C4-2B (cell line): ENCODE results near the gene CCDC177.
"Not testable (repeated sequence)": the region's sequence is repeated elsewhere in the genome, so short reads cannot be mapped to it uniquely, and the experiment has no call there.

Experiments used
- H3K27ac ChIP-seq: fragments of 450-650 bp; 2 replicates; pipeline ENCODE4 v1.5.1; 2017
- ZFX ChIP-seq: fragments of 450-650 bp; IDR thresholded peaks from 2 replicates; pipeline ENCODE4 v1.6.1; 2017
- TF ChIP-seq, protein P1 (sequence below): fragments of 450-650 bp; conservative IDR thresholded peaks from 2 replicates; pipeline ENCODE4 v1.5.1; 2017; ENCODE audit warnings: mild to moderate bottlenecking

The CCDC177 gene

DNA sequence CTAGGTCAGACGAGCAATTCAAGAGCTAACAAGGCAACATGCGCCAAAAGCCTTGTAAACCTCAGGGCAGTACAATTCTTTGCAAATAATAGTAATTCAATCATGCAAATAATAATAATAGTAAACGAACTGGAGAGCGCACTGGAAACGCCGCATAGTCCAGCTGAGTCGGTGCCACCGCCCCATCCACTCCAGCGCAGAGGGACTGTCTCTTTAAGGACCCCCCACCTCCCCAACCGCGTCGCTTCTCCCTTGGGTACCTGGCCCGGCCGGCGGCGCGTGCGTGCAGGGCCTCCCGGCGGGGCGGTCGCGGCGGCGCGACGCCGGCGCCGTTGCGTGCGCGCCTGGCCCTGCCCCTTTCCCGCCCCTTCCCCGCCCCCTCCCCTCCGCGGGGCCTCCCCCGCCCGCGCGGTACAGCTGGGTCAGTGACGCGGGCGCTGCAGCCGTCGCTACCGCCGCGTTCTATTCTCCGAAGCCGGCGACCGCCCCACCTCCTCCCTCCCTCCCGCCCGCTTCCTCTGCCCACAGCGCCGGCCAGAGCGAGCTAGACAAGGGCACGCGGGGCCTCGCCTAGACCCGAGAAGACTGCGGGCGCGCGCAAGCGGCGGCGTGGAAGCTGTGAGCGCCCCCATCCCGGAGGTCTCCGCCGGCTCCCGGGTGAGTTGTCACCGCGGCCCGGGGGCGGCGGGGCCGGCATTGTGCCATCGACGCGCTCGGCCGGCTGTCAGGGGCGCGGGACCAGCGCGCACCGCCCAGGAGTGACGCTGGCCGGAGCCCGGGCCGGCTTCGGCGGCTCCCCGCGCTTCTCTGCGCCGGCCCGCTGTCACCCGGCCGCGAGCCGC, 36.7 kb upstream of the CCDC177 start, which contains the start of gene SUSD6:
TSS of gene SUSD6 (plus strand) at position 425 of the 842 bp plus-strand sequence. CDS start 46,997 bp downstream, outside the sequence.
- H3K27ac ChIP-seq = peak within 1 kb of the TSS; percentile 85

DNA sequence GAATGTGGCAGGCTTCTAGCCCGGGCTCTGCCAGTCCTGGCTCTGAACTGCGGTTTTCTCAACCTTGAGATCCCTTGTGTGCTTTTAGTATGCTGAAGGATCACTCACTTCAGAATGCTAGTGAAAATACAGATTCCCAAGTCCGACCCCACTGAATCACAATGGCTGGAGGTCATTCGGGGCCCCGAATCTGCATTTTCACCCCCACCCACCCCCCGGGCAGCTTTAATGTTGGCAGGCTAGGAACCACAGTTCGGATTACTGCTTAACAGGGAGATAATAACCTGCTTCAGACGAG, 36.2 kb upstream of the CCDC177 start:
- H3K27ac ChIP-seq = peak overlapping the region; percentile 85
- no peak for TF ChIP-seq ZFX
- TF ChIP-seq, protein P1, sequence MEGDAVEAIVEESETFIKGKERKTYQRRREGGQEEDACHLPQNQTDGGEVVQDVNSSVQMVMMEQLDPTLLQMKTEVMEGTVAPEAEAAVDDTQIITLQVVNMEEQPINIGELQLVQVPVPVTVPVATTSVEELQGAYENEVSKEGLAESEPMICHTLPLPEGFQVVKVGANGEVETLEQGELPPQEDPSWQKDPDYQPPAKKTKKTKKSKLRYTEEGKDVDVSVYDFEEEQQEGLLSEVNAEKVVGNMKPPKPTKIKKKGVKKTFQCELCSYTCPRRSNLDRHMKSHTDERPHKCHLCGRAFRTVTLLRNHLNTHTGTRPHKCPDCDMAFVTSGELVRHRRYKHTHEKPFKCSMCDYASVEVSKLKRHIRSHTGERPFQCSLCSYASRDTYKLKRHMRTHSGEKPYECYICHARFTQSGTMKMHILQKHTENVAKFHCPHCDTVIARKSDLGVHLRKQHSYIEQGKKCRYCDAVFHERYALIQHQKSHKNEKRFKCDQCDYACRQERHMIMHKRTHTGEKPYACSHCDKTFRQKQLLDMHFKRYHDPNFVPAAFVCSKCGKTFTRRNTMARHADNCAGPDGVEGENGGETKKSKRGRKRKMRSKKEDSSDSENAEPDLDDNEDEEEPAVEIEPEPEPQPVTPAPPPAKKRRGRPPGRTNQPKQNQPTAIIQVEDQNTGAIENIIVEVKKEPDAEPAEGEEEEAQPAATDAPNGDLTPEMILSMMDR = no peak

More for the DNA sequence above, 36.7 kb upstream of the CCDC177 start, which contains the start of gene SUSD6:
- TF ChIP-seq ZFX = no peak
- TF ChIP-seq, protein P1 = no peak

DNA sequence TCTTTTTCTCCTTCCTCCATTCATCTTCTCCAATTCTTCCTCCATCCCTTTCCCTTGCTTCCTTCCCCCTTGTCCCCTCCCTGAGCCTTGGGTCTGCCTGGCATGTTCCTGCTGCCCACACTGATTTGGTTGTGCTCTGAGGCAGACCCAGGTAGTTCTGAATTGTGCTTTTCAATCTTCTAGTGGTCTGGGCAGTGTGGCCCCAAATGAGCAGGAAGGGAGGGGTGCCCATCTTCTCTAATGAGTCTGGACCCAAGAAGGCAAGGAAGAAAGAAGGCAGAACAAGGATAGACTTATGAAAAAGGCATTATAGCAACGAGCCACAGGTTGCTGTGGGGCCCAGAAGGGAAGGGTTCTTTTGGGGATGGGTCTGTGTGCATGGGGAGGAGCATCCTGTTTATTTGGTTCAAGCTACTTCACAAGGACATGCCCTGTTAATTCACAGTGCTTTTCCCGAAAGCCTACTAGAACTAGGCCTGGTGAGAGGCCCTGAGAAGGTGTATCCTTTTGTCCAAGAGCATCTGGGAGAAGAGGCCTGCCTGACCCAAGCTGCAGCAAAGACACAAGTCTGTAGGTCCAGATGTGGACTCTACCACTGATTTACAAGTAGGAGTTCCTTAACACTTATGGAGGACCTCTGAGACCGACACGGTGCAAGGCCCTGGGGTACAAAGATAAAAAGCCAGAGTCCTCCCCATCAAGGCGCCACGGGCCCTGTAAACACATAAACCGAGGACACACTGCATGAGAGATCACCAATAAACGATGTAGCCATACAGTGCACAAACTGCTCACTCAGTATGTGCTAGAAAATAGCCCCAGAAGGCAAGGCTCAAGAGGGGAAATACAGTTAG, 35.6 kb upstream of the CCDC177 start:
- H3K27ac ChIP-seq = peak overlapping the region; percentile 85
- TF ChIP-seq, protein P1 = no peak
- TF ChIP-seq ZFX = no peak

DNA sequence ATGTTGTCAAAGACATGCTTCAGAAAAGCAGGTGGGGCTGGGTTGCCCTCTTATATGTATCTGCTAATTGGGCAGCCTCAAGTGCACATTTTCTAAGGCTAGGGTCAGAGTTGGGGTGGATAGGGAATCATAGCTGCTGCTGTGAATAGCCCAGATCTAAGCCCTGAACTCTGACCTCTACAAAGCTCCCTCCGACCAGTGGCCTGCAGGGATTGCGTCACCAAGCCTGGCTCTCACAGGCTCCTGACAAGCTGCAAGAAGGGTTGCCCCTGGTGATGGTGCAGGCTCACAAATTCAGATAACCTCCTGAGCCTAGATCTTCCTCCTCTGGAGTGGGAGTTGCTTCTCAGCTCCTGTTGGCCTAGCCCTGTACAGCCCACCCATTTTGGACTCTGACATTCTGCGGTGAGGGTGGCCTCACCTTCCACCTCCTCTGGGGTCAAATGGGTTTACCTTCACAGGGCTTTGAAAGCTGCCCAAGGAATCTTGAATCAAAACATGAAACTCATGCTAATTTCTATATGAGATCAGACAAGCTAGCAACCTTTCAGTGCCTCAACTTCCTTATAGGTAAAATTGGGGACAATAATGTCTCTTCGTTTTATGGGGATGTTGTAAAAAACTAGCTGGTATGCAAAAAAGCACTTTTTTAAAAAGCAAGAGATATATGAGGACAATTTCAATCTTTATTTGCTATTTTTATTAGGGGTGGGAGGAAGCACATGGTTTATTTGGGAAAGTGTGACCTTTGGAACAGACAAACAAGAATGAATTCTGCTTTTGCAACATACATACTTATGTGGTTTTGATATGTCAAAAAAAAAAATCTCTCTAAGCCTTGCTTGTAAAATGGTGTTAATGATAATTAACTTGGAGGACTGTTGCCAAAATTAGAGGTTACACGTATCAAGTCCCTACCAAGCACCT, 31.9 kb upstream of the CCDC177 start:
- no peak for TF ChIP-seq ZFX
- TF ChIP-seq, protein P1 = no peak
- H3K27ac ChIP-seq = no peak overlapping the region

DNA sequence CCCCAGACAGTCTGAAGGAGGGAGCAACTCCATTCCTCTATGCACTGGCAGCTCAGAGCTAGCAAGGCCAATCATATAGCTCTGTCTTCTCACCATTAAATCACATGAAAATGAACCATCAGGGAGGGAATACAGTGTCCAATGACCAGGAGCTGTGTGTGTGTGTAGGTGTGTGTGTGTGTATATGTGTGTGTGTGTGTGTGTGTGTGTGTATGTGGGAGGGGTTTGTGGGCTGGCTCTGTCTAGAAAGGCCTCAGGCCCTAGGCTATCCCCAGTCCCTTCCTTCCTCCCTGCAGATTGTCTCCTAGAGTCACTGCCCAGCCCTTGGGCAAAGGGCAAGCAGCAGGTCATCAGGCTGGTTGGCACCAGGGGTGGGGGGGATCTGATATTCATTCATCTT, 31.1 kb upstream of the CCDC177 start:
- no peak overlapping the region for H3K27ac ChIP-seq
- TF ChIP-seq, protein P1 = no peak
- TF ChIP-seq ZFX = no peak

DNA sequence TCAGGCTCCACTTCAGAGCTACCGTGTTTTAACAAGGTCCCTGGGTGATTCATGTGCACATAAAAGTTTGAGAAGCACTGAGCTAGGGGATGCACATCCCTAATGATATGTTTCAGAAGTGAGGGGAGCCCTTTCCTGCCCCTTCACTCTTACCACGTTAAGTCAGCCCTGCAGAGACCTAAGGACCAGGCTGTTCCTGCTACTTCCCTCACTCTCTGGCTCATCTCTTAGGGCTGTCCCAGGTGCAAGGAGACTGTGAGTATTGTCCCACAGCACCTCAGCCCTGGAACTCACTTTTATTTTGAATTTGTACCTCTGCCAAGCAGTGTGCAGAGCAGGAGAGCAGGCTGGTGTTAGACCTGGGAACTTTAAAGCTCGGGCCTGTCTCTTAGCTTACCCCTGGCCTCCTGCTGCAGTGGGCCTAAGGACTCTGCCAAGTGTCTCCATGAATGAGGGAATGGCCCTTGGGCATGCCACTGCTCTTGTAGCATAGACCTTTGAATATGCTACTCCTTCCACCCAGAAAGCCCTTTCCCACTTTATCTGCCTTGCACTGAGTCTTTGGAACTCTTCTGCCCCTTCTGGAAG, 25.7 kb upstream of the CCDC177 start:
- TF ChIP-seq, protein P1 = no peak
- TF ChIP-seq ZFX = no peak
- H3K27ac ChIP-seq = no peak overlapping the region

DNA sequence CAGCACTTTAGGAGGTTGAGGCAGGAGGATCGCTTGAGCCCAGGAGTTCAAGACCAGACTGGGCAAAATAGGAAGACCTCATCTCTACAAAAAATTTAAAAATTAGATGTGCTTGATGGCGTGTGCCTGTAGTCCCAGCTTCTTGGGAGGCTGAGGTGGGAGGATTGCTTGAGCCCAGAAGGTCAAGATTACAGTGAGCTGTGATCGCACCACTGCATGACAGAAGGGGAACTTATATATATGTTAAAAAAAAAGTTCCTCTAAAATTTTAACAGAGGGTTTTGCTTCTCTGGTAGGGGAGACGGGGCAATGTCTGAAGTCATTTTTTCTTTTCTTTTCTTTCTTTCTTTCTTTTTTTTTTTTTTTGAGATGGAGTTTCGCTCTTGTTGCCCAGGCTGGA, 24.8 kb upstream of the CCDC177 start:
- not testable (repeated sequence) for H3K27ac ChIP-seq
